ENCODE data around the gene GPR22.

GPR22 gene

GRCh38 chr7:107469929-107470328, at the start of gene GPR22:
Gene GPR22, plus strand, starts transcription at chr7:107470057. Its CDS starts 4,004 bp downstream, at chr7:107474061.
- DNase-seq, result no peak

- no peak for DNase-seq
Observed at GRCh38 chr7:107427462-107427861, 42.4 kb upstream of the GPR22 start.

- no peak for DNase-seq
Observed at GRCh38 chr7:107428642-107429041, 41.2 kb upstream of the GPR22 start.

GRCh38 chr7:107430057-107430456, 39.8 kb upstream of the GPR22 start:
- no peak for DNase-seq

- no peak for DNase-seq
Observed at GRCh38 chr7:107432261-107432660, 37.6 kb upstream of the GPR22 start.

- DNase-seq, result no peak
Observed at GRCh38 chr7:107435749-107436148, 34.1 kb upstream of the GPR22 start.

GRCh38 chr7:107439025-107439424, 30.8 kb upstream of the GPR22 start:
- DNase-seq, result no peak

GRCh38 chr7:107441581-107442422, 28.1 kb upstream of the GPR22 start:
- no peak for DNase-seq

GRCh38 chr7:107442678-107443077, 27.2 kb upstream of the GPR22 start:
- DNase-seq, result no peak

- no peak for DNase-seq
Observed at GRCh38 chr7:107446531-107446930, 23.3 kb upstream of the GPR22 start.

GRCh38 chr7:107446988-107447387, 22.9 kb upstream of the GPR22 start:
- no peak for DNase-seq

GRCh38 chr7:107450970-107451369, 18.9 kb upstream of the GPR22 start:
- no peak for DNase-seq

- no peak for DNase-seq
Observed at GRCh38 chr7:107453388-107453787, 16.5 kb upstream of the GPR22 start.

GRCh38 chr7:107461938-107462533, 7.8 kb upstream of the GPR22 start:
- DNase-seq, result no peak

GRCh38 chr7:107463139-107464078, 6.4 kb upstream of the GPR22 start:
- DNase-seq, result no peak

- DNase-seq, result no peak
Observed at GRCh38 chr7:107464666-107465226, 5.1 kb upstream of the GPR22 start.

- no peak for DNase-seq
Observed at GRCh38 chr7:107467972-107468371, 1.9 kb upstream of the GPR22 start.

- no peak for DNase-seq
Observed at GRCh38 chr7:107468824-107469223, 1.0 kb upstream of the GPR22 start.

GRCh38 chr7:107471292-107472070, 1.6 kb downstream of the GPR22 start:
- DNase-seq, result no peak

- no peak for DNase-seq
Observed at GRCh38 chr7:107472116-107472515, 2.3 kb downstream of the GPR22 start.

- no peak for DNase-seq
Observed at GRCh38 chr7:107474104-107474521, 4.3 kb downstream of the GPR22 start.

GRCh38 chr7:107479303-107479702, 9.4 kb downstream of the GPR22 start:
- DNase-seq, result no peak

Data from KG1 (cell line).